GM12891 (cell line): ENCODE results near the gene OR10G7.

ENCODE experiments used
- PAX5 ChIP-seq: IDR thresholded peaks from 2 replicates; pipeline ENCODE4 v1.6.1; 2011; ENCODE audit warnings: low read length, moderate library complexity, mild to moderate bottlenecking; ENCODE audit not compliant: insufficient read depth, severe bottlenecking
- POLR2A ChIP-seq: IDR thresholded peaks from 2 replicates; pipeline ENCODE4 v1.6.1; 2011; ENCODE audit warnings: low read depth, low read length, control low read depth
- POLR2AphosphoS5 ChIP-seq: IDR thresholded peaks from 2 replicates; pipeline ENCODE4 v1.6.1; 2011; ENCODE audit warnings: low read depth, low read length, control low read depth
- POU2F2 ChIP-seq: IDR thresholded peaks from 2 replicates; pipeline ENCODE4 v1.6.1; 2011; ENCODE audit warnings: low read depth, mild to moderate bottlenecking, control low read depth, low read length, moderate library complexity
- SPI1 ChIP-seq: IDR thresholded peaks from 2 replicates; pipeline ENCODE4 v1.6.1; 2011; ENCODE audit warnings: low read depth, low read length, control low read depth
- TAF1 ChIP-seq: IDR thresholded peaks from 2 replicates; pipeline ENCODE4 v1.6.1; 2011; ENCODE audit warnings: low read depth, low read length, control low read depth

DNA sequence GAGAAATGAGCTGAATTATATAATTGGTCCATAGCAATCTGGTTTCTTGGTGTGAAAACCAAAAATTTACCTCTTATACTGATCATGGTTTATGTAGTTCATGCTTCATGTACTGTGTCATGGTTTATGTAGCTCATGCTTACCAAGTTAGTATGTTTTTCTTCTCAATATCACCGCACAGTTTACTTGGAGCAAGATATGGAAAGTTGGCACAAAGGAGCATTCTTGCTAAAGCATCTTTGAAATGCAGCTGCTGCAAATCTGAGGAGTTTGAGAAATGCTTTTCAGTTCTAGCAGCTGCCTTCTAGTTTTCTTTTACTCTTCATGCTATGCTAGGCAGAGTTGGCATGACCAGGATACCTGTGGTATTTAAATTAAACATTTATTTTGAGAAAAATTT is 4.5 kb downstream of the OR10G7 start:
- no peak for TF ChIP-seq POLR2AphosphoS5
- no peak for TF ChIP-seq TAF1
- TF ChIP-seq POLR2A: no peak
- TF ChIP-seq POU2F2: no peak
- no peak for TF ChIP-seq PAX5
- no peak for TF ChIP-seq SPI1
